Measurements from ENCODE around the gene PSMB4.

- TF ChIP-seq CTCF (conservative IDR thresholded peaks at IDR 0.05; ENCODE audit: low read depth in 2 of 2) (no peak), POLR2AphosphoS5 (IDR thresholded peaks at IDR 0.05; ENCODE audit: low read depth) (no peak), JUNB (IDR thresholded peaks at IDR 0.05; ENCODE audit: unreplicated experiment) (no peak), EZH2phosphoT487 (IDR thresholded peaks at IDR 0.05; ENCODE audit: unreplicated experiment) (no peak), REST (IDR thresholded peaks at IDR 0.05; ENCODE audit: unreplicated experiment) (no peak), EZH2 (IDR thresholded peaks at IDR 0.05; ENCODE audit: low read depth, unreplicated experiment) (no peak), CREB1 (CRISPR knock-in tag; IDR thresholded peaks at IDR 0.05; ENCODE audit: low read depth) (no peak), NANOG (IDR thresholded peaks at IDR 0.05; ENCODE audit: borderline replicate concordance) (no peak), ZNF331 (CRISPR knock-in tag; IDR thresholded peaks at IDR 0.05; ENCODE audit: low read depth) (no peak)
Observed at GRCh38 chr1:151405187-151405951, 6.0 kb downstream of the PSMB4 start.

All from GM23338 (cell line).